COR-L47 (cell line): ENCODE results near the gene ATP5F1A.
"Not testable (repeated sequence)": the region's sequence is repeated elsewhere in the genome, so short reads cannot be mapped to it uniquely, and the experiment has no call there.

Experiments
- DNase-seq: peaks from one replicate; lab custom pipeline; 2025; lab: John Stamatoyannopoulos, UW

ATP5F1A gene

DNA sequence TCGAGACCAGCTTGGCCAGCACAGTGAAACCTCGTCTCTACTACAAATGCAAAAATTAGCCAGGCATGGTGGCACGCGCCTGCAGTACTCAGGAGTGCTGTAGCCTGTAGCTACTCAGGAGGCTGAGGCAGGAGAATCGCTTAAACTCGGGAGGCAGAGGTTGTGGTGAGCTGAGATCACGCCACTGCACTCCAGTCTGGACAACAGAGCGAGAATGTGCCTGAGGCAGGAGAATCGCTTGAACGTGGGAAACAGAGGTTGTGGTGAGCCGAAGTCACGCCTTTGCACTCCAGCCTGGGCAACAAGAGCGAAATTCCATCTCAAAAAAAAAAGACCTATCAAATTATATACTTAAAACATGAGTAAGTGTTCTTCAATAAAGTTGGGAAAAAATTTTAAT, 50.7 kb downstream of the ATP5F1A start:
- not testable (repeated sequence) for DNase-seq

GRCh38 chr18:46046688-46047087, 51.4 kb downstream of the ATP5F1A start:
- no peak for DNase-seq

- no peak for DNase-seq
These were observed 52.0 kb downstream of the ATP5F1A start for GRCh38 chr18:46046126-46046525.

GRCh38 chr18:46042571-46043123, 55.4 kb downstream of the ATP5F1A start:
- DNase-seq, result no peak

DNA sequence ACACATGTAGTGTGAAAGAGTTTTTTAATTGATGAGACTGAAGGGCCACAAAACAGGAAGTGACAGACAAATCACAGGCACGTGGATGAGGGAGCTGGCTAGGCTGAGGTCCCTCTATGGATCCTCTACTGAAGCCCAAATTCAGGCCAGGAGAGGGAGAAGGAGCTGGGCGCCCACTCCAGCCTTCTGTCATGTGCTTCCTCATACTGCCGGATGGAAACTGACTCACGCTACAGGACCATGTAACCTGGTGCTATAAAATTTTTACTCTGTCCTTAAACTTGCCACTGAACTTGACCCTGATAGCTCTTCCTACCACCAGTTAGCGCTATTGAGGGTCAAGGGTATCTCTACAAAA, 57.4 kb downstream of the ATP5F1A start:
- no peak for DNase-seq

DNA sequence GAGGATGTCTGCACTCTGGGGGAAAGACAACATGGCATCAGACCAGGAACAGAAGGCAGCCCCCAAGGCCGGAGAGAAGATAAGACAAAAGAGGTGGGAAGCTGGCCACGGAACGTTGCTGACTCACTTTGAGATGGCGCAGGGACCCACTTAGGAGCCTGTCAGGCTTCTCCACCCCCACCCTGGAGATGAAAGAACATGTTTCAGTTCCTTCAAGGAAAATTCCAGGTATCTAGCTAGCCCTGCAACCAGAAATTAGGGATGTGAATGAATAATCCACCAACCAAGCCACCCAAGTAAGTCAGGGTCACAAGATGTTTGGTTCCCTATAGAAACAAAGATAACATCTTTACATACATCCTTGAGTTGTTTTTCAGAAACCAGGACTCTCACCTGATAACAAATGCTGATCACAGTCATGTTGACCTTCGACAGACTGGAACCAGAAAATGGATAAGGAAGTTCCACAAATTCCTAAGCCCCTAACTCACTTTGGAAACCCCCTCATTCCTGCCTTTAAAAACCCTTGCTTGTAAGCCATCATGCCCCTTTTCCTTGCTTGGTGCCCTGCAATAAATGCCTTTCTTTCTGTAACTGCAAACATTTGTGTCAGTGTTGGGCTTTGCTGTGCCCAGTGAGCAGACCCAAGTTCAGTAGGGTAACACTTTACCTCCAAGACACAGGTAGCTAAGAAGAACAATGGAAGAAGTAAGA, 57.9 kb downstream of the ATP5F1A start:
- DNase-seq, result no peak

DNA sequence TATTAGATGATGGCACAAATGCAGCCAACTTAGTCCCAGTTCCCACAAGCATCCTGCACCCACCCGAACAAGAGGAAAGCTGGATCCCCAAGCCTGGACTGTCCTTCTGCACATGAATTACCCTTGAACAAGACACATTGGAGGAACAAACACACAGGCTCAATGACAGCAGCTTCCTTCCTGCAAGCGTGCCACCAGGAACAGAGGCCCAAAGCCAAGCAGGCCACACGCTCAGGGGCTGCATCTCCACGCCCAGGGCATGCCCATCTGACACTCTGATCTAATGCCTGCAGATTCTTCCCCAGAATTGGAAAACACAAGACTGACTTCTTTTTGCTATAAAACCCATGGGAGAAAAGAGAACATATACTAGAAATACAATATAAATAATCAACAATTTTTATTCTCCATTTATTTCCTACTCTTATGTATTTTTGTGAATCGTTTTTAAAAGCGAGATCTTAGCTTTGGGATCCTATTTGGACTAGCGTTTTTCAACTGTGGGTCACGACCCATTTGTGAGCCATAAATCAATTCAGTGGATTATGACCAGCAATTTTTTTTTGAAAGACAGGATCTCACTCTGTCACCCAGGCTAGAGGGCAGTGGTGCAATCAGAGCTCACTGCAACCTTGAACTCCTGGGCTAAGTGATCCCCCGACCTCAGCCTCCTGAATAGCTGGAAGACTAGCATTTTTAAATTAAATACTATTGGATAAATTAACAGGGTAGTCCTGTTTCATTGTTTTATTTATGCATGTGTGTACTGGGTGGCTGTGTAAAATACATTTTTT, 60.4 kb downstream of the ATP5F1A start:
- no peak for DNase-seq

- no peak for DNase-seq
These were observed 62.1 kb downstream of the ATP5F1A start for GRCh38 chr18:46035696-46036680.

- no peak for DNase-seq
These were observed 63.9 kb downstream of the ATP5F1A start for GRCh38 chr18:46034230-46034629.

- DNase-seq, result no peak
These were observed 66.4 kb downstream of the ATP5F1A start for GRCh38 chr18:46031741-46032140.
